K562 (cell line): Measurements from ENCODE around the gene UNC79. TPM values are rescaled to one million over a fixed set of nuclear protein-coding genes. Genes with fewer than 3 reads are reported as not detected.

ENCODE experiments used
- ATAC-seq: fragments of 200-7000 bp; cut with Tn5 transposase; 3 replicates; pipeline ENCODE4 v1.9.1; 2020; ENCODE audit warnings: moderate library complexity
- BruUV-seq: library from RNA; stranded (reverse); fragments of 400-500 nt; replicated peaks from 2 replicates; lab custom pipeline; 2021; lab: Mats Ljungman, UMichigan
- CTCF ChIA-PET: fragments of 300-600 bp; formaldehyde crosslinking; extraction: SDS; loops from one replicate; lab custom pipeline; 2021; ENCODE audit warnings: low intra/inter-chr PET ratio; lab: Yijun Ruan, JAX
- POLR2A ChIA-PET: fragments of 300-600, 350-650 bp; sonication (Branson Sonifier 250); formaldehyde crosslinking; extraction: SDS; loops from one replicate; lab custom pipeline; 2021; ENCODE audit warnings: antibody characterized with exemption, inconsistent platforms; lab: Yijun Ruan, JAX
- DNase-seq, 4 experiments: peaks; one replicate each; pipeline versions ENCODE4 v3.0.0 to v3.0.0-alpha.2; 2011 to 2018; ENCODE audit warnings: low spot score in 3 of 4, mixed read lengths in 3 of 4; ENCODE audit errors: extremely low read depth in 1 of 4
- FAIRE-seq: peaks from 2 replicates; lab custom pipeline; 2011; peaks lifted over from hg19 to GRCh38; lab: Jason Lieb, UNC
- H2AFZ ChIP-seq: 2 replicates; pipeline ENCODE4 v1.6.0; 2011; ENCODE audit warnings: low read depth, low read length, control low read depth, inconsistent platforms
- H3K27ac ChIP-seq: fragments of 200-600 bp; 3 replicates; pipeline ENCODE4 v1.8.0; 2011; ENCODE audit warnings: low read depth, mild to moderate bottlenecking, control low read depth, inconsistent platforms, low read length, moderate library complexity, mixed read lengths; ENCODE audit errors: extremely low read depth
- H3K27me3 ChIP-seq, 2 experiments: fragments of 300-600 bp in 1 of 2; 2 replicates in 1 of 2; 3 replicates in 1 of 2; pipeline versions ENCODE4 v1.6.0 to v1.8.0; 2011; ENCODE audit warnings: inconsistent platforms in 2 of 2, low read length in 2 of 2, mild to moderate bottlenecking in 1 of 2, mixed read lengths in 1 of 2, moderate library complexity in 1 of 2; ENCODE audit not compliant: control insufficient read depth in 2 of 2, insufficient read depth in 2 of 2
- H3K36me3 ChIP-seq: fragments of 300-600 bp; 3 replicates; pipeline ENCODE4 v1.8.0; 2011; ENCODE audit warnings: mild to moderate bottlenecking, low read length, inconsistent platforms; ENCODE audit not compliant: control insufficient read depth, insufficient read depth
- H3K4me1 ChIP-seq, 2 experiments: fragments of 200-600 bp in 1 of 2; replicated peaks in 1 of 2; 2 replicates in 1 of 2; 3 replicates in 1 of 2; pipeline versions ENCODE4 v1.5.1 to v1.8.0; 2011; ENCODE audit warnings: inconsistent platforms in 2 of 2, low read length in 2 of 2, mild to moderate bottlenecking in 1 of 2, mixed read lengths in 1 of 2, moderate library complexity in 1 of 2; ENCODE audit not compliant: control insufficient read depth in 2 of 2, insufficient read depth in 2 of 2
- H3K4me2 ChIP-seq: 2 replicates; pipeline ENCODE4 v1.6.1; 2011; ENCODE audit warnings: low read length, control low read depth, inconsistent platforms, mixed read lengths; ENCODE audit not compliant: insufficient read depth
- H3K4me3 ChIP-seq: fragments of 200-600 bp; sonication (generic), shearing (Covaris generic); 2 replicates; pipeline ENCODE4 v1.5.1; 2016; ENCODE audit warnings: control low read depth, inconsistent platforms
- H3K79me2 ChIP-seq: fragments of 200-600 bp; 3 replicates; pipeline ENCODE4 v1.8.0; 2011; ENCODE audit warnings: low read length, inconsistent platforms; ENCODE audit not compliant: control insufficient read depth, insufficient read depth
- H3K9ac ChIP-seq, 2 experiments: 2 replicates each; pipeline versions ENCODE4 v1.6.0 to v1.6.1; 2011; ENCODE audit warnings: low read depth in 2 of 2, low read length in 2 of 2, control low read depth in 1 of 2, inconsistent platforms in 1 of 2, mild to moderate bottlenecking in 1 of 2, mixed read lengths in 1 of 2; ENCODE audit not compliant: insufficient read depth in 1 of 2
- H3K9me1 ChIP-seq: one replicate; pipeline ENCODE4 v1.6.0; 2011; ENCODE audit warnings: inconsistent platforms, mild to moderate bottlenecking, low read length, moderate library complexity; ENCODE audit not compliant: control insufficient read depth, insufficient read depth
- H3K9me3 ChIP-seq: replicated peaks from 2 replicates; pipeline ENCODE4 v1.5.1; 2011; ENCODE audit warnings: low read depth, low read length, inconsistent platforms; ENCODE audit not compliant: control insufficient read depth, insufficient read depth
- H4K20me1 ChIP-seq: replicated peaks from 2 replicates; pipeline ENCODE4 v1.6.1; 2011; ENCODE audit warnings: low read length, inconsistent platforms, mixed read lengths; ENCODE audit not compliant: control insufficient read depth, insufficient read depth
- CREBBP ChIP-seq: IDR thresholded peaks from one replicate; pipeline ENCODE4 v1.6.1; 2012; ENCODE audit warnings: low read depth, mild to moderate bottlenecking, control low read depth, inconsistent platforms, low read length
- DNMT1 ChIP-seq: fragments of 450-650 bp; IDR thresholded peaks from 2 replicates; pipeline ENCODE4 v1.6.1; 2016; ENCODE audit warnings: antibody characterized with exemption, mild to moderate bottlenecking
- ELF1 ChIP-seq: fragments of 200-800 bp; sonication (Bioruptor generic); IDR thresholded peaks from 2 replicates; pipeline ENCODE4 v1.6.1; 2016; ENCODE audit warnings: missing genetic modification characterization, missing compliant biosample characterization
- ESRRA ChIP-seq: fragments of 450-650 bp; IDR thresholded peaks from 2 replicates; pipeline ENCODE4 v1.6.1; 2014; ENCODE audit warnings: low read depth, mild to moderate bottlenecking, moderate library complexity, borderline replicate concordance
- MEF2D ChIP-seq: conservative IDR thresholded peaks from 2 replicates; pipeline ENCODE4 v1.6.1; 2016; ENCODE audit warnings: low read depth, missing genetic modification characterization, missing compliant biosample characterization
- NFXL1 ChIP-seq: fragments of 450-650 bp; formaldehyde crosslinking; IDR thresholded peaks from 2 replicates; pipeline ENCODE4 v1.4.0; 2021; ENCODE audit warnings: mild to moderate bottlenecking
- SETDB1 ChIP-seq: IDR thresholded peaks from one replicate; pipeline ENCODE4 v1.6.1; 2012; ENCODE audit warnings: low read length, control low read depth, inconsistent platforms
- TCFL5 ChIP-seq: fragments of 250-450 bp; sonication (Bioruptor Pico); conservative IDR thresholded peaks from 2 replicates; pipeline ENCODE4 v1.6.1; 2021; ENCODE audit warnings: mild to moderate bottlenecking, moderate library complexity, matching md5 sums
- ZNF280B ChIP-seq: fragments of 250-450 bp; sonication (Bioruptor Pico); IDR thresholded peaks from 2 replicates; pipeline ENCODE4 v1.5.1; 2021; ENCODE audit warnings: mild to moderate bottlenecking
- ZNF75A ChIP-seq: fragments of 450-650 bp; formaldehyde crosslinking; IDR thresholded peaks from 2 replicates; pipeline ENCODE4 v1.4.0; 2020; ENCODE audit warnings: mild to moderate bottlenecking
- in situ Hi-C: fragments of 300-500 bp; cut with MboI; formaldehyde crosslinking; loops from 4 replicates; pipeline ENCODE4 v1.15.0; 2018; ENCODE audit warnings: inconsistent platforms, mixed read lengths
- intact Hi-C: fragments of 100-400 bp; cut with micrococcal nuclease; formaldehyde crosslinking; loops from 2 replicates; pipeline ENCODE4 v1.14.2; 2022
- polyA plus RNA-seq, 8 experiments: library from polyadenylated mRNA; depleted of rRNA in 4 of 8; stranded (reverse) in 5 of 8; unstranded in 3 of 8; fragments of >200 nt; fragmentation: Nextera tagmentation in 2 of 8; fragmentation: Illumina TruSeq in 1 of 8; extraction: Ambion mirVana in 2 of 8; extraction: Trizol in 1 of 8; gene quantifications; 2 replicates each; pipeline versions ENCODE4 v1.2.1 to v1.2.3, GENCODE V29; 2011 to 2014; ENCODE audit warnings: inconsistent platforms in 1 of 8, missing spikeins in 1 of 8
- total RNA-seq, 7 experiments: library from RNA; depleted of rRNA in 6 of 7; stranded (reverse); fragments of >200 nt in 6 of 7; fragmentation: Illumina TruSeq in 2 of 7; extraction: Trizol in 2 of 7; gene quantifications; 2 replicates each; pipeline versions ENCODE4 v1.2.1 to v1.2.3, GENCODE V29; 2011 to 2021; ENCODE audit warnings: low replicate concordance in 1 of 7
- TF ChIP-seq, protein P1 (sequence below): sonication (generic); formaldehyde crosslinking; IDR thresholded peaks from 2 replicates; pipeline ENCODE4 v1.8.1; 2023; ENCODE audit warnings: mild to moderate bottlenecking, missing genetic modification reagents
- TF ChIP-seq, protein P2 (sequence below): sonication (generic); formaldehyde crosslinking; IDR thresholded peaks from 2 replicates; pipeline ENCODE4 v1.8.0; 2022; ENCODE audit warnings: mild to moderate bottlenecking, missing genetic modification reagents
- TF ChIP-seq, protein P3 (sequence below): sonication (generic); formaldehyde crosslinking; IDR thresholded peaks from 2 replicates; pipeline ENCODE4 v1.5.0; 2020; ENCODE audit warnings: missing genetic modification reagents

The UNC79 gene
- total and polyA plus RNA-seq, 9 of the 15 experiments (the other 6 are each of a cell fraction or from before 2014, with no cell fraction given): under 0.01 to 0.04 (median 0.01) TPM; not detected in 6

DNA sequence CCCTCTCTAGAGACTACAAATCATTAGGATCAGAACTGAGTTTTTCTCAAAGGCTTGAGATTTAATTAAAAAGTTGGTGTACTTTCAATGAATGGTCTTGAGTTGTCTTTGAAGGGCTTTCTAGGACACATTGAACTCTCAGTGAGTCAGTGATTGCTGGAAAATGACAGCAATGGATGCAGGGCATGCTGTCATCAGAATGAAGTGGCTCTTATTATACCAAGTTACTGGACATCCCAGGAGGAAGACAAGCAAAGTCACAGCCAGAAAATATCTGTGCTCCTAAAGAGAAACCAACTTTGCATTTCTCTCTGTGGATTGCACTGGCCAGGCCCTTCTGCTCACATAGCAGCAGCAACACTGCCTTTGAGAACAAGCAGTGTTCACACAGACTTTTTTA is 244.9 kb downstream of the UNC79 start:
- CTCF ChIA-PET: no interaction called here
- POLR2A ChIA-PET: no interaction called here
- in situ Hi-C loops (no loop called here), intact Hi-C loops (no loop called here)
- Histone ChIP-seq H3K27ac (no peak overlapping the region), H3K27me3 (no peaks in the 10 kb centered on the region), H3K4me1 (no peaks in the 10 kb centered on the region), H4K20me1 (no peaks in the 10 kb centered on the region), H3K36me3 (no peaks in the 10 kb centered on the region), H3K4me2 (no peak overlapping the region), H2AFZ (no peak overlapping the region), H3K4me3 (no peak overlapping the region), H3K79me2 (no peaks in the 10 kb centered on the region), H3K9me3 (no peaks in the 10 kb centered on the region), H3K9ac (no peak overlapping the region), H3K9me1 (no peaks in the 10 kb centered on the region)
- ATAC-seq (no peak), FAIRE-seq (no peak), DNase-seq (no peak)
- no TSS peak for BruUV-seq
- no peak for TF ChIP-seq ZNF75A (CRISPR knock-in tag)
- TF ChIP-seq, protein P1, sequence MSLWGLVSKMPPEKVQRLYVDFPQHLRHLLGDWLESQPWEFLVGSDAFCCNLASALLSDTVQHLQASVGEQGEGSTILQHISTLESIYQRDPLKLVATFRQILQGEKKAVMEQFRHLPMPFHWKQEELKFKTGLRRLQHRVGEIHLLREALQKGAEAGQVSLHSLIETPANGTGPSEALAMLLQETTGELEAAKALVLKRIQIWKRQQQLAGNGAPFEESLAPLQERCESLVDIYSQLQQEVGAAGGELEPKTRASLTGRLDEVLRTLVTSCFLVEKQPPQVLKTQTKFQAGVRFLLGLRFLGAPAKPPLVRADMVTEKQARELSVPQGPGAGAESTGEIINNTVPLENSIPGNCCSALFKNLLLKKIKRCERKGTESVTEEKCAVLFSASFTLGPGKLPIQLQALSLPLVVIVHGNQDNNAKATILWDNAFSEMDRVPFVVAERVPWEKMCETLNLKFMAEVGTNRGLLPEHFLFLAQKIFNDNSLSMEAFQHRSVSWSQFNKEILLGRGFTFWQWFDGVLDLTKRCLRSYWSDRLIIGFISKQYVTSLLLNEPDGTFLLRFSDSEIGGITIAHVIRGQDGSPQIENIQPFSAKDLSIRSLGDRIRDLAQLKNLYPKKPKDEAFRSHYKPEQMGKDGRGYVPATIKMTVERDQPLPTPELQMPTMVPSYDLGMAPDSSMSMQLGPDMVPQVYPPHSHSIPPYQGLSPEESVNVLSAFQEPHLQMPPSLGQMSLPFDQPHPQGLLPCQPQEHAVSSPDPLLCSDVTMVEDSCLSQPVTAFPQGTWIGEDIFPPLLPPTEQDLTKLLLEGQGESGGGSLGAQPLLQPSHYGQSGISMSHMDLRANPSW: no peak
- TF ChIP-seq, protein P2, sequence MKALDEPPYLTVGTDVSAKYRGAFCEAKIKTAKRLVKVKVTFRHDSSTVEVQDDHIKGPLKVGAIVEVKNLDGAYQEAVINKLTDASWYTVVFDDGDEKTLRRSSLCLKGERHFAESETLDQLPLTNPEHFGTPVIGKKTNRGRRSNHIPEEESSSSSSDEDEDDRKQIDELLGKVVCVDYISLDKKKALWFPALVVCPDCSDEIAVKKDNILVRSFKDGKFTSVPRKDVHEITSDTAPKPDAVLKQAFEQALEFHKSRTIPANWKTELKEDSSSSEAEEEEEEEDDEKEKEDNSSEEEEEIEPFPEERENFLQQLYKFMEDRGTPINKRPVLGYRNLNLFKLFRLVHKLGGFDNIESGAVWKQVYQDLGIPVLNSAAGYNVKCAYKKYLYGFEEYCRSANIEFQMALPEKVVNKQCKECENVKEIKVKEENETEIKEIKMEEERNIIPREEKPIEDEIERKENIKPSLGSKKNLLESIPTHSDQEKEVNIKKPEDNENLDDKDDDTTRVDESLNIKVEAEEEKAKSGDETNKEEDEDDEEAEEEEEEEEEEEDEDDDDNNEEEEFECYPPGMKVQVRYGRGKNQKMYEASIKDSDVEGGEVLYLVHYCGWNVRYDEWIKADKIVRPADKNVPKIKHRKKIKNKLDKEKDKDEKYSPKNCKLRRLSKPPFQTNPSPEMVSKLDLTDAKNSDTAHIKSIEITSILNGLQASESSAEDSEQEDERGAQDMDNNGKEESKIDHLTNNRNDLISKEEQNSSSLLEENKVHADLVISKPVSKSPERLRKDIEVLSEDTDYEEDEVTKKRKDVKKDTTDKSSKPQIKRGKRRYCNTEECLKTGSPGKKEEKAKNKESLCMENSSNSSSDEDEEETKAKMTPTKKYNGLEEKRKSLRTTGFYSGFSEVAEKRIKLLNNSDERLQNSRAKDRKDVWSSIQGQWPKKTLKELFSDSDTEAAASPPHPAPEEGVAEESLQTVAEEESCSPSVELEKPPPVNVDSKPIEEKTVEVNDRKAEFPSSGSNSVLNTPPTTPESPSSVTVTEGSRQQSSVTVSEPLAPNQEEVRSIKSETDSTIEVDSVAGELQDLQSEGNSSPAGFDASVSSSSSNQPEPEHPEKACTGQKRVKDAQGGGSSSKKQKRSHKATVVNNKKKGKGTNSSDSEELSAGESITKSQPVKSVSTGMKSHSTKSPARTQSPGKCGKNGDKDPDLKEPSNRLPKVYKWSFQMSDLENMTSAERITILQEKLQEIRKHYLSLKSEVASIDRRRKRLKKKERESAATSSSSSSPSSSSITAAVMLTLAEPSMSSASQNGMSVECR (CRISPR knock-in tag): no peak
- TF ChIP-seq DNMT1: no peak
- no peak for TF ChIP-seq NFXL1 (CRISPR knock-in tag)
- no peak for TF ChIP-seq CREBBP
- TF ChIP-seq ELF1 (tag): no peak
- no peak for TF ChIP-seq TCFL5 (CRISPR knock-in tag)
- no peak for TF ChIP-seq ZNF280B (CRISPR knock-in tag)
- TF ChIP-seq SETDB1: no peak
- TF ChIP-seq MEF2D (tag): no peak
- TF ChIP-seq, protein P3, sequence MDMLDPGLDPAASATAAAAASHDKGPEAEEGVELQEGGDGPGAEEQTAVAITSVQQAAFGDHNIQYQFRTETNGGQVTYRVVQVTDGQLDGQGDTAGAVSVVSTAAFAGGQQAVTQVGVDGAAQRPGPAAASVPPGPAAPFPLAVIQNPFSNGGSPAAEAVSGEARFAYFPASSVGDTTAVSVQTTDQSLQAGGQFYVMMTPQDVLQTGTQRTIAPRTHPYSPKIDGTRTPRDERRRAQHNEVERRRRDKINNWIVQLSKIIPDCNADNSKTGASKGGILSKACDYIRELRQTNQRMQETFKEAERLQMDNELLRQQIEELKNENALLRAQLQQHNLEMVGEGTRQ (CRISPR knock-in tag): no peak
- TF ChIP-seq ESRRA: no peak
